OCI-LY7 (cell line): Measurements from ENCODE around the gene VEGFC. TPM values are rescaled to one million over a fixed set of nuclear protein-coding genes. Genes with fewer than 3 reads are reported as not detected.

Experiments used
- BruUV-seq: library from RNA; stranded (reverse); fragments of 400-500 nt; replicated peaks from 2 replicates; lab custom pipeline; 2021; lab: Mats Ljungman, UMichigan
- CTCF ChIA-PET: fragments of 300-600 bp; sonication (Branson Sonifier 250); formaldehyde crosslinking; loops from one replicate; lab custom pipeline; 2022; ENCODE audit warnings: antibody characterized with exemption; ENCODE audit not compliant: unreplicated experiment; lab: Charles Lee
- POLR2A ChIA-PET: fragments of 300-600 bp; sonication (Branson Sonifier 250); formaldehyde crosslinking; loops from one replicate; lab custom pipeline; 2022; ENCODE audit warnings: antibody characterized with exemption; lab: Charles Lee
- DNase-seq: peaks from one replicate; pipeline ENCODE4 v3.0.0-alpha.2; 2015; ENCODE audit warnings: low spot score
- H2AFZ ChIP-seq: fragments of 200-600 bp; sonication (generic), shearing (Covaris generic); 2 replicates; pipeline ENCODE4 v1.6.1; 2014; ENCODE audit warnings: mild to moderate bottlenecking, antibody characterized with exemption, low read length, moderate library complexity
- H3K27ac ChIP-seq: fragments of 200-600 bp; sonication (generic); 2 replicates; pipeline ENCODE4 v1.5.1; 2014; ENCODE audit warnings: mixed run types, low read depth, mild to moderate bottlenecking, moderate library complexity, low read length, inconsistent platforms; ENCODE audit not compliant: poor library complexity, severe bottlenecking
- H3K36me3 ChIP-seq: fragments of 200-600 bp; sonication (generic); 2 replicates; pipeline ENCODE4 v1.6.1; 2014; ENCODE audit warnings: mild to moderate bottlenecking, antibody characterized with exemption, low read length, moderate library complexity, mixed read lengths; ENCODE audit not compliant: insufficient read depth
- H3K4me1 ChIP-seq: fragments of 200-600 bp; sonication (generic); 2 replicates; pipeline ENCODE4 v1.5.1; 2014; ENCODE audit warnings: mild to moderate bottlenecking, low read length; ENCODE audit not compliant: insufficient read depth, poor library complexity, severe bottlenecking
- H3K4me2 ChIP-seq: fragments of 200-600 bp; sonication (generic); 2 replicates; pipeline ENCODE4 v1.6.1; 2014; ENCODE audit warnings: mild to moderate bottlenecking, low read length
- H3K4me3 ChIP-seq: fragments of 200-600 bp; sonication (generic); 2 replicates; pipeline ENCODE4 v1.5.1; 2014; ENCODE audit warnings: mild to moderate bottlenecking, low read depth, low read length; ENCODE audit not compliant: poor library complexity, severe bottlenecking
- H3K79me2 ChIP-seq: fragments of 200-600 bp; sonication (generic); 2 replicates; pipeline ENCODE4 v1.6.1; 2016; ENCODE audit warnings: low read depth, mild to moderate bottlenecking, low read length, moderate library complexity, mixed read lengths; ENCODE audit not compliant: insufficient read depth
- H3K9me2 ChIP-seq: fragments of 200-600 bp; sonication (generic); 2 replicates; pipeline ENCODE4 v1.6.1; 2016; ENCODE audit warnings: mild to moderate bottlenecking, low read length, mixed read lengths; ENCODE audit not compliant: insufficient read depth
- H3K9me3 ChIP-seq: fragments of 200-600 bp; sonication (generic); 2 replicates; pipeline ENCODE4 v1.6.1; 2014; ENCODE audit warnings: mild to moderate bottlenecking, mixed run types, low read length, mixed read lengths
- H4K20me1 ChIP-seq: fragments of 200-600 bp; sonication (generic); 2 replicates; pipeline ENCODE4 v1.6.1; 2014; ENCODE audit warnings: mild to moderate bottlenecking, antibody characterized with exemption, low read length, moderate library complexity, mixed read lengths; ENCODE audit not compliant: insufficient read depth
- CTCF ChIP-seq: fragments of 200-600 bp; sonication (generic); conservative IDR thresholded peaks from 2 replicates; pipeline ENCODE4 v1.5.1; 2014; ENCODE audit warnings: mild to moderate bottlenecking, antibody characterized with exemption, low read length, moderate library complexity, mixed read lengths
- EZH2phosphoT487 ChIP-seq: fragments of 200-600 bp; sonication (generic); IDR thresholded peaks from 2 replicates; pipeline ENCODE4 v1.6.1; 2018; ENCODE audit warnings: low read depth, borderline replicate concordance, mild to moderate bottlenecking, mixed run types, antibody characterized with exemption, low read length, moderate library complexity, mixed read lengths
- intact Hi-C: fragments of 100-400 bp; cut with micrococcal nuclease; formaldehyde crosslinking; loops from one replicate; pipeline ENCODE4 v1.10.0; 2022; ENCODE audit not compliant: unreplicated experiment
- total RNA-seq, 2 experiments: library from RNA; depleted of rRNA in 1 of 2; stranded (reverse); fragments of >200 nt in 1 of 2; shearing (Covaris generic) in 1 of 2; gene quantifications; 2 replicates each; pipeline ENCODE4 v1.2.3, GENCODE V29; 2014 to 2022

The VEGFC gene
- total RNA-seq, 2 experiments from 2014 or later, result not detected

- no peaks in the 10 kb centered on the region for H3K79me2 ChIP-seq
- no peak overlapping the region for H3K27ac ChIP-seq
- no TSS peak for BruUV-seq
- no peak overlapping the region for H2AFZ ChIP-seq
- POLR2A ChIA-PET, result no interaction called here
- H3K36me3 ChIP-seq, result no peaks in the 10 kb centered on the region
- intact Hi-C loops, result no loop called here
- CTCF ChIA-PET, result no interaction called here
- no peaks in the 10 kb centered on the region for H4K20me1 ChIP-seq
- no peak overlapping the region for H3K4me2 ChIP-seq
- TF ChIP-seq CTCF, result no peak
- TF ChIP-seq EZH2phosphoT487, result no peak
- H3K9me2 ChIP-seq, result no peaks in the 10 kb centered on the region
- no peaks in the 10 kb centered on the region for H3K9me3 ChIP-seq
- no peak overlapping the region for H3K4me3 ChIP-seq
- no peak for DNase-seq
- H3K4me1 ChIP-seq, result no peaks in the 10 kb centered on the region
Observed at GRCh38 chr4:176642472-176642871, 150.2 kb downstream of the VEGFC start.

- H2AFZ ChIP-seq, result no peak overlapping the region
- no peaks in the 10 kb centered on the region for H3K79me2 ChIP-seq
- DNase-seq, result no peak
- no TSS peak for BruUV-seq
- no peaks in the 10 kb centered on the region for H3K36me3 ChIP-seq
- no peak overlapping the region for H3K27ac ChIP-seq
- no peaks in the 10 kb centered on the region for H3K9me3 ChIP-seq
- no peak overlapping the region for H3K4me2 ChIP-seq
- ChIA-PET POLR2A (no interaction called here), CTCF (no interaction called here)
- intact Hi-C loops, result no loop called here
- H3K4me3 ChIP-seq, result no peak overlapping the region
- no peak for TF ChIP-seq EZH2phosphoT487
- no peak for TF ChIP-seq CTCF
- no peaks in the 10 kb centered on the region for H4K20me1 ChIP-seq
- H3K9me2 ChIP-seq, result no peaks in the 10 kb centered on the region
- H3K4me1 ChIP-seq, result no peaks in the 10 kb centered on the region
Observed at GRCh38 chr4:176641237-176641636, 151.5 kb downstream of the VEGFC start.

GRCh38 chr4:176638992-176639391 lies 153.7 kb downstream of the VEGFC start:
- POLR2A ChIA-PET, result interaction anchor here (0.5 to 1.0 kb wide), 3 partner anchors 16 to 992 kb away, joined by 3 to 5 read pairs (median 3); no protein-coding TSS in a partner anchor
- Histone ChIP-seq H3K79me2 (no peaks in the 10 kb centered on the region), H3K4me3 (no peak overlapping the region), H3K4me1 (no peaks in the 10 kb centered on the region), H4K20me1 (no peaks in the 10 kb centered on the region), H3K9me2 (no peaks in the 10 kb centered on the region), H3K9me3 (no peaks in the 10 kb centered on the region), H3K36me3 (no peaks in the 10 kb centered on the region), H3K4me2 (no peak overlapping the region), H3K27ac (no peak overlapping the region), H2AFZ (no peak overlapping the region)
- intact Hi-C loops, result no loop called here
- no peak for DNase-seq
- CTCF ChIA-PET, result no interaction called here
- no TSS peak for BruUV-seq
- TF ChIP-seq CTCF (no peak), EZH2phosphoT487 (no peak)
